ENCODE results near the gene NAA25.

DNA sequence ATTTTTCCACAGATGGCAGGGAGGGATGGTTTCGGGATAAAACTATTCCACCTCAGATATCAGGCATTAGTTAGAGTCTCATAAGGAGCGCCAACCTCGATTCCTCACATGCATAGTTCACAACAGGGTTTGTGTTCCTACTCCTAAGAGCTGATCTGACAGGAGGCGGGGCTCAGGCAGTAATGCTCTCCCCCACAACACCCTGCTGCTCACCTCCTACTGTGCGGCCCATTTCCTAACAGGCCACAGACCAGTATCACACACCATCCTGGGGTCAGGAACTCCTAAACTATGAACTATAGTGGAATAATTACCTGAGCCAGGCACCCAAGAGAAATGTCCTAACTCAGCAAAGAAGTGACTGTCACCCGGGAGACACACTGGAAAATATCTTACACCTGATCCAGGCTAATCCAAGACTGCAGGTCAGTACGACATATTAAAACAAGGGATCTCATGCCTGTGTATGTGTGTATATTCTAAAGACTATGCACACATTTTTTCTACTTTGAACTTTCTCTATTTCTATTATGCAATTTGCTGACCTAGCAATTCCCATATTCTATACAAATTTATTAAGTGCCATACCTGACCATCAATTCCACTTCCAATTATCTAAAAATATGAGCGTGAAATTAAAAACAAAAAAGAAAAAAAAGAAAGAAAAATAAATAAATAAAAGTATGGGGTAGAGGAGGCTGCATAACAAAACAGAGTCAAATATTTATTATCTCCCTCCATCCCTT, 4.7 kb downstream of the NAA25 start:
- TF ChIP-seq POLR2A (IDR thresholded peaks at IDR 0.05; ENCODE audit: extremely low read depth, insufficient read length) (no peak), MYC (IDR thresholded peaks at IDR 0.05; ENCODE audit: low read depth, low read length) (no peak)
- TF ChIP-seq, protein P1, sequence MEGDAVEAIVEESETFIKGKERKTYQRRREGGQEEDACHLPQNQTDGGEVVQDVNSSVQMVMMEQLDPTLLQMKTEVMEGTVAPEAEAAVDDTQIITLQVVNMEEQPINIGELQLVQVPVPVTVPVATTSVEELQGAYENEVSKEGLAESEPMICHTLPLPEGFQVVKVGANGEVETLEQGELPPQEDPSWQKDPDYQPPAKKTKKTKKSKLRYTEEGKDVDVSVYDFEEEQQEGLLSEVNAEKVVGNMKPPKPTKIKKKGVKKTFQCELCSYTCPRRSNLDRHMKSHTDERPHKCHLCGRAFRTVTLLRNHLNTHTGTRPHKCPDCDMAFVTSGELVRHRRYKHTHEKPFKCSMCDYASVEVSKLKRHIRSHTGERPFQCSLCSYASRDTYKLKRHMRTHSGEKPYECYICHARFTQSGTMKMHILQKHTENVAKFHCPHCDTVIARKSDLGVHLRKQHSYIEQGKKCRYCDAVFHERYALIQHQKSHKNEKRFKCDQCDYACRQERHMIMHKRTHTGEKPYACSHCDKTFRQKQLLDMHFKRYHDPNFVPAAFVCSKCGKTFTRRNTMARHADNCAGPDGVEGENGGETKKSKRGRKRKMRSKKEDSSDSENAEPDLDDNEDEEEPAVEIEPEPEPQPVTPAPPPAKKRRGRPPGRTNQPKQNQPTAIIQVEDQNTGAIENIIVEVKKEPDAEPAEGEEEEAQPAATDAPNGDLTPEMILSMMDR (IDR thresholded peaks at IDR 0.05; ENCODE audit: low read depth, low read length), result no peak
